Activated CD8-positive, alpha-beta memory T cell treated with anti-CD3 and anti-CD28 coated beads for 24 hours (primary cell): Measurements from ENCODE around the gene HOXA6.

Source experiments
- DNase-seq: peaks from one replicate; pipeline ENCODE4 v3.0.0-alpha.2; 2020

Gene HOXA6

GRCh38 chr7:27133409-27134231 lies 14.0 kb downstream of the HOXA6 start:
- no peak for DNase-seq

DNA sequence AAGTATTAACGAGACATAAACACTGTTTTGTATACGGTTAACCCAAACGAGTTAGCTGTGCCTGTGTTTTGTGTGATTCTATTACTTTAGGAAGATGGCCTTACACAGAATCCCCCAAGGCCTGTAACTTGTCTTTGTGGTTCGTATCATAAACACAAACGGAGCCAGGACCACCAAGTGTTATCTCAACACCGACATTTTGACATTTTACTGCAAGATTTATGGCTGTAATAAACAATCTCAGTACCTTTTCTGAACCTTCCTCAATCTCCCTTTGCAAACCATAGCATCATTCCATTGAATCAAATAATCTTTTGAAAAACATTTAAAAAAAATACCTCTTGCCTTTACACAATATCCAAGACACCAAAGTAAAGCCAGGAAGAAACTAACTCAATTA lies 14.6 kb downstream of the HOXA6 start:
- DNase-seq, result no peak

GRCh38 chr7:27132214-27132613 lies 15.4 kb downstream of the HOXA6 start:
- DNase-seq, result no peak

GRCh38 chr7:27131390-27131819 lies 16.2 kb downstream of the HOXA6 start:
- DNase-seq, result no peak

- DNase-seq, result peak; percentile 89
Observed at GRCh38 chr7:27130540-27131389, 16.8 kb downstream of the HOXA6 start, which contains the start of gene HOXA4. Gene HOXA4, minus strand, starts transcription at chr7:27130757. Its CDS starts 24 bp downstream, at chr7:27130733.

GRCh38 chr7:27129729-27130539 lies 17.6 kb downstream of the HOXA6 start:
- DNase-seq, result no peak

- no peak for DNase-seq
Observed at GRCh38 chr7:27128776-27129728, 18.5 kb downstream of the HOXA6 start.

DNA sequence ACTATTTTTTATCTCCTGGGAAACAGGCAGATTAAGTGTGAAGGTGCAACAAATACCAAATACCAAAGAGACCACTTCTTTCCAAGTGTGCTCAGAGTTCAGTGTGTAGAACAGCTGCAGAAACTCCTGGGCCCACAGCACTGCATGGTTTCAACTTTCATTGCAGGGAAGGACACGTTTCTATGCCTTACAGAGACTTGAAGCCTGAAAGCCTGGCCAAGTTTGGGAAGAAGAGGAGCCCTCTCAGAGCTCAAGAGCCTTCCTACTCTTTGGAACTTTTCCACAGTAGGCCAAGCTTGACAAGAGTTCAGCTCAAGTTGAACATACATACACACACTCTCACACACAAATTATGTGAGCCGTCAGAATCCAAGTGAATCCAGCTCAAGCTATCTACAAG lies 19.5 kb downstream of the HOXA6 start:
- no peak for DNase-seq

DNA sequence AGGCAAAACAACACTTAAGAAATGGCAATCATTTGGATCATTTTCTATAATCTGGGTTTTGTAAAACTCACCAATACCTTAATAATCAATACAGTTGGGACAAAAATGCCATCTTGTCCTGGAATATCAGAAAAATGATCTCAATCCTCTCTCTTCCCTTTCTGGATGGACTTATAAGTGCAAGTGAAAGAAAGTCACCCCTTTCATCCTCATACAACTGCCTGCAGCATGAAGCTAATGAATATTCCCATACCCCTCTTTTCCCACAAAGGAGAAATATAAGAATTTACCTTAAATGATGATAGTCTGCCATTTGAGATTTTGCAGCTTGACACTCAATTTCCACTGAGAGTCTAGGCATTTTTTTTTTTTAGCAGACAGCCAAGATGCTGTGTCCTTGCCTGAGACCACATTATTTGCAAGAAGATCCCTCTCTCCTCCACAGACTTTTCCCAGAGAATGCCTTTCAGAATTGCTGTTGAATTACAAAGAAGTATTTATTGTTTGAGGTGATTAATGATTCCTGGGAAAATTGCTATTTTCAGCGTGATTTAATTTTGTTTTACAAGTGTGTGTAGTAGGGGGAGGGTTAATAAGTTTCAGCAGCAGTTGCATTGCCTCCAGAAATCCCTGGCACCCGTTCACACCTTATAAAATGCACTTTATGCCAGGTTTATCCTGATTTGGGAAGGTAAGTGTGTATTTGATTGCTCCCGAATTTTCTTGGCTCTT lies 20.8 kb downstream of the HOXA6 start:
- DNase-seq, result no peak

- DNase-seq, result no peak
Observed at GRCh38 chr7:27125986-27126394, 21.6 kb downstream of the HOXA6 start.

- no peak for DNase-seq
Observed at GRCh38 chr7:27124902-27125689, 22.5 kb downstream of the HOXA6 start.

- peak; percentile 5 for DNase-seq
Observed at GRCh38 chr7:27124096-27124901, 23.3 kb downstream of the HOXA6 start.

DNA sequence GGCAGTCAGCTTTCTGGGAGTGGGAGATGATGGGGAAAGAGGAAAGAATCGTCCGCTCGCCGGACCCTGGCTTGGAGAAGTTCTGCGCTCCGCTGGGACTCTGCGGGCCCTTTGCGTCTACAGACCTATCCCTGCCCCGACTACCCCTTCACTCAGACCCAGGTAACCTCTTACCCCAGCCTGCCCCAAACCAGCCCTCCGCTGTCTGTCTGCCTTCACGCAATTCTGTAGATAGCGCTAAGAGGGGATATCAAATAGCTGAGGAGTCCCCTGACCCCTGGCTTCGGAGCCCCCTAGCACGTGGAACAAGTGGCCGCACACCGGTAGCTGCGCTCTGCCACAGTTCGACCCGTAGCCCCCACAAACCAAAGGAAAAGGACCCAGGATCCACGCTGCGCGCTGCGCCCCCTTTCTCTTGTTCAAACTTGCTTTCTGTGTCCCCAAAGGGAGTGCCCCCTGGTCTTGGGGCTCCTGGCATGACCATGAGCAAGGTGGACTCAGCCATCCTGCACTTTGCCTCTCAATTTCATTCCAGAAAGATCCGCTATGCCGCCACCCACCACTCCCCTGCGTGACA lies 24.0 kb downstream of the HOXA6 start:
- DNase-seq, result no peak

DNA sequence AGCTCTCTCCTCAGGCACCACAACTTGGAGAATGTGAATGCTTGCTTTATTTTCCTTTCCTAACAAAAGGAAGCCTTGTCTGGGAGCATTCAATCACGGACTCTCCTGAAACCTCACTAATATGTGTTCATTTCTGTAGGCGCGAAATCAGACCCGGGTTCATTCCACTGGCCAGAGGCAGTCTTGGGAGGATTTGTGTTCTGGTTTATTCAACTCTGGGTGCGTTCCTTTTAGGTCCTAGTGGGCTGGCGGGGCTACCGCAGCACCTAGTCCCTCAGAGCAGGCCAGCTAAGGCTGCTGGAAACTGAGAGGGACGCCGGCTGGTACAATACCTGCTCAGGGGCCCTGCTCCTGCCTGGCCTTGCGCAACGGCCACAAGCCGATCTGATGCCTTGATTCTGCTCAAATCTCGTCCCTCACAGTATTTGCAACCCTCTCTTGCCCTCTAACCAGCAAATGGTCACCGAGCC lies 24.5 kb downstream of the HOXA6 start:
- no peak for DNase-seq

GRCh38 chr7:27122077-27122910 lies 25.3 kb downstream of the HOXA6 start:
- no peak for DNase-seq

GRCh38 chr7:27121684-27122076 lies 25.9 kb downstream of the HOXA6 start:
- no peak for DNase-seq

DNA sequence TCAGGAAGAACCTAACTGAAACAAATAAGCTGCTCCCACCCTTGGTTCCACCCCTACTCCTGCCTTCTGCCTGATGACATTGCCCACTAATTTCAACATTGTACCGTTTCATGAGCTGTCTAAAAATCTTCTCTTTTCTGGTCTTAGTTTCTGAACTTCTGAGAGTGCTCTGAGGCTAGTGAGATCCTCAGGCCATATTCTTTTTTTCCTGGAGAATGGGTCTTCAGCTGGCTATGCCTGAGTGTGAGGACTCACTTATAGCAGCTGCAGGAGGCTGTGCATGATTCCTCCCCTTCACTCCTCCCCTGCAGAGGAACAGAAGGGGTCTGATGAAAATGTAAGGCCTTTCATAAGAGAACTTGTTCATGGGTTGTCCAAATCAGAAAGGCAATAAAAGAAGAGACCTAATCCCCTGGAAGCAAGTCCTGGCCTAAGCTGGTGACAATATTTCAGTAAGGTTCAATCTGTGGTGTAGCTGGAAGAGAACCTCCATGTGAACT lies 28.1 kb downstream of the HOXA6 start:
- no peak for DNase-seq

- DNase-seq, result no peak
Observed at GRCh38 chr7:27118580-27118979, 29.0 kb downstream of the HOXA6 start.
